Hepatocyte (in vitro differentiated cells): Measurements from ENCODE around the gene TLR9. TPM values are rescaled to one million over a fixed set of nuclear protein-coding genes. Genes with fewer than 3 reads are reported as not detected.

Experiments
- DNase-seq: peaks from one replicate; pipeline ENCODE4 v3.0.0-alpha.2; 2016; ENCODE audit warnings: low spot score
- H2AFZ ChIP-seq: fragments of 200-600 bp; sonication (generic); 2 replicates; pipeline ENCODE4 v1.6.0; 2016; ENCODE audit warnings: antibody characterized with exemption, mild to moderate bottlenecking
- H3K27ac ChIP-seq: fragments of 200-600 bp; sonication (generic); 2 replicates; pipeline ENCODE4 v1.5.1; 2016; ENCODE audit warnings: mild to moderate bottlenecking
- H3K27me3 ChIP-seq: fragments of 200-600 bp; sonication (generic); 2 replicates; pipeline ENCODE4 v1.6.1; 2016
- H3K36me3 ChIP-seq: fragments of 200-600 bp; sonication (generic); replicated peaks from 2 replicates; pipeline ENCODE4 v1.5.1; 2016; ENCODE audit warnings: low read depth; ENCODE audit not compliant: insufficient read depth
- H3K4me1 ChIP-seq: fragments of 200-600 bp; sonication (generic); 2 replicates; pipeline ENCODE4 v1.5.1; 2016; ENCODE audit warnings: mild to moderate bottlenecking, moderate library complexity; ENCODE audit not compliant: insufficient read depth
- H3K4me2 ChIP-seq: fragments of 200-600 bp; sonication (generic); 2 replicates; pipeline ENCODE4 v1.6.0; 2016
- H3K4me3 ChIP-seq: fragments of 200-600 bp; sonication (generic); 2 replicates; pipeline ENCODE4 v1.5.1; 2016; ENCODE audit warnings: mild to moderate bottlenecking
- H3K79me2 ChIP-seq: fragments of 200-600 bp; sonication (generic); 2 replicates; pipeline ENCODE4 v1.6.0; 2017; ENCODE audit warnings: mild to moderate bottlenecking
- H3K9me2 ChIP-seq: fragments of 200-600 bp; sonication (generic); replicated peaks from 2 replicates; pipeline ENCODE4 v1.6.0; 2017; ENCODE audit warnings: mild to moderate bottlenecking; ENCODE audit not compliant: insufficient read depth
- H3K9me3 ChIP-seq: fragments of 200-600 bp; sonication (generic); 2 replicates; pipeline ENCODE4 v1.5.1; 2016; ENCODE audit warnings: low read depth, mild to moderate bottlenecking
- H4K20me1 ChIP-seq: fragments of 200-600 bp; sonication (generic); 2 replicates; pipeline ENCODE4 v1.6.0; 2016; ENCODE audit warnings: mild to moderate bottlenecking; ENCODE audit not compliant: insufficient read depth, poor library complexity, severe bottlenecking
- EZH2 ChIP-seq: fragments of 200-600 bp; sonication (generic); IDR thresholded peaks from 2 replicates; pipeline ENCODE4 v1.6.1; 2016; ENCODE audit warnings: antibody characterized with exemption, mild to moderate bottlenecking, borderline replicate concordance
- EZH2phosphoT487 ChIP-seq: fragments of 200-600 bp; sonication (generic); IDR thresholded peaks from one replicate; pipeline ENCODE4 v1.6.1; 2018; ENCODE audit warnings: antibody characterized with exemption, mild to moderate bottlenecking, low read depth, moderate library complexity; ENCODE audit not compliant: unreplicated experiment, severe bottlenecking
- WGBS: methylation state at CpG from one replicate; pipeline ENCODE4 v1.1.6; 2016; ENCODE audit warnings: low lambda C conversion rate; ENCODE audit errors: missing lambda C conversion rate; 5-methylcytosine and 5-hydroxymethylcytosine counted together
- polyA plus RNA-seq: library from polyadenylated mRNA; unstranded; fragments of >200 nt; fragmentation: Nextera tagmentation; extraction: Ambion mirVana; gene quantifications from 2 replicates; pipeline ENCODE4 v1.2.1, GENCODE V29; 2016
- total RNA-seq: library from RNA; depleted of rRNA; stranded (reverse); fragments of >200 nt; gene quantifications from 2 replicates; pipeline ENCODE4 v1.2.3, GENCODE V29; 2014
- TF ChIP-seq, protein P1 (sequence below): fragments of 200-600 bp; sonication (generic); IDR thresholded peaks from 2 replicates; pipeline ENCODE4 v1.5.1; 2016; ENCODE audit warnings: antibody characterized with exemption, mild to moderate bottlenecking; ENCODE audit not compliant: poor library complexity

Gene TLR9
- total and polyA plus RNA-seq, 2 experiments from 2014 or later, result not detected

DNA sequence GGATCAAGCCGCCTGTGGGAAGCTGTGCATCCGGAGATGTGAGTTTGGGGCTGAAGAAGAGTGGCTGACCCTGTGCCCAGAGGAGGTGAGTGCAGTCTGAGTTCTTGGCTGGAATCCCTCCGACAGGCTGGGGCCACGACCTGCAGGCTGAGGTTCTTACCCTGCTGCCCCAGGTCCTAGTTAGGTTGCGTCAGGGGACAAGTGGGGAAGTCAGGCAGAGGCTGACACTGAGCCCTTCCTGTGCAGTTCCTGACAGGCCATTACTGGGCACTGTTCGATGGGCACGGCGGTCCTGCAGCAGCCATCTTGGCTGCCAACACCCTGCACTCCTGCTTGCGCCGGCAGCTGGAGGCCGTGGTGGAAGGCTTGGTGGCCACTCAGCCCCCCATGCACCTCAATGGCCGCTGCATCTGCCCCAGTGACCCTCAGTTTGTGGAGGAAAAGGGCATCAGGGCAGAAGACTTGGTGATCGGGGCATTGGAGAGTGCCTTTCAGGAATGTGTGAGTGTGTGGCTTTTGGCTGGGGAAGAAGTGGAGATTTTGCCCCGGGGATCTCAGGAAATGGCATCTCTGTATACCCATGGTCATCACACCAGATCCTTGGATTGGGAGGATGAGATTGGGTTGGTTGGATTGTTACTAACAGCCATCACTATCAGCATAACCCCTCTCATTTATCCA, 21.4 kb upstream of the TLR9 start:
- Histone ChIP-seq H4K20me1 (no peaks in the 10 kb centered on the region), H2AFZ (no peak overlapping the region)
- TF ChIP-seq EZH2 (no peak), EZH2phosphoT487 (no peak)
- TF ChIP-seq, protein P1, sequence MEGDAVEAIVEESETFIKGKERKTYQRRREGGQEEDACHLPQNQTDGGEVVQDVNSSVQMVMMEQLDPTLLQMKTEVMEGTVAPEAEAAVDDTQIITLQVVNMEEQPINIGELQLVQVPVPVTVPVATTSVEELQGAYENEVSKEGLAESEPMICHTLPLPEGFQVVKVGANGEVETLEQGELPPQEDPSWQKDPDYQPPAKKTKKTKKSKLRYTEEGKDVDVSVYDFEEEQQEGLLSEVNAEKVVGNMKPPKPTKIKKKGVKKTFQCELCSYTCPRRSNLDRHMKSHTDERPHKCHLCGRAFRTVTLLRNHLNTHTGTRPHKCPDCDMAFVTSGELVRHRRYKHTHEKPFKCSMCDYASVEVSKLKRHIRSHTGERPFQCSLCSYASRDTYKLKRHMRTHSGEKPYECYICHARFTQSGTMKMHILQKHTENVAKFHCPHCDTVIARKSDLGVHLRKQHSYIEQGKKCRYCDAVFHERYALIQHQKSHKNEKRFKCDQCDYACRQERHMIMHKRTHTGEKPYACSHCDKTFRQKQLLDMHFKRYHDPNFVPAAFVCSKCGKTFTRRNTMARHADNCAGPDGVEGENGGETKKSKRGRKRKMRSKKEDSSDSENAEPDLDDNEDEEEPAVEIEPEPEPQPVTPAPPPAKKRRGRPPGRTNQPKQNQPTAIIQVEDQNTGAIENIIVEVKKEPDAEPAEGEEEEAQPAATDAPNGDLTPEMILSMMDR, result no peak

DNA sequence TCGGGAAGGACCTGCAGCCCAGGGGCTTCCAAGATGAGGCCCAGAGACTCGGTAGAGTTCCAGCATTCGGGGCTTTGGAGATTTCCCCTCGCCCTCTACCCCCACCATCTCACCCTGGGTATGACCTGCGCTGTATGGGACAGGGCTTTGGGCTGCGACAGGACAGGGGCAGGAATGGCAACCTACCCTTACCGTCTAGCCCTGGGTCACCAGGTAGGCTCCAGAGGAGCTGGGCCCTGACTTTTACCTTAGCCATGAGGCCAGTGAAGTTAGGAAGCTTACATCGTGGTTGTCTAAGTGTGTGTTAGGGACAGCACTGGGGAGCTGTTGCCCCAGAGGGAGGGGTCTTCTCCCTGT, 20.8 kb upstream of the TLR9 start:
- peak overlapping the region; percentile 24 for H3K27ac ChIP-seq
- H3K79me2 ChIP-seq, result no peaks in the 10 kb centered on the region
- TF ChIP-seq, protein P1, result no peak
- TF ChIP-seq EZH2phosphoT487 (no peak), EZH2 (no peak)
- H3K9me3 ChIP-seq, result no peaks in the 10 kb centered on the region
- 35% methylated on average over 8 of the region's 8 CpGs for WGBS
- H2AFZ ChIP-seq, result peak overlapping the region; percentile 53
- no peak for DNase-seq
- H3K27me3 ChIP-seq, result no peaks in the 10 kb centered on the region
- peaks cover 17% of the 10 kb centered on the region for H3K4me1 ChIP-seq
- H3K9me2 ChIP-seq, result no peaks in the 10 kb centered on the region
- peak overlapping the region; percentile 94 for H3K4me2 ChIP-seq
- H3K4me3 ChIP-seq, result peak overlapping the region; percentile 24
- no peaks in the 10 kb centered on the region for H4K20me1 ChIP-seq
- H3K36me3 ChIP-seq, result no peaks in the 10 kb centered on the region

More for the DNA sequence above, 21.4 kb upstream of the TLR9 start:
- no peak overlapping the region for H3K27ac ChIP-seq
- H3K4me1 ChIP-seq, result peaks cover 17% of the 10 kb centered on the region
- no peak for DNase-seq
- H3K4me3 ChIP-seq, result no peak overlapping the region
- H3K9me3 ChIP-seq, result no peaks in the 10 kb centered on the region
- no peaks in the 10 kb centered on the region for H3K27me3 ChIP-seq
- no peaks in the 10 kb centered on the region for H3K9me2 ChIP-seq
- H3K36me3 ChIP-seq, result no peaks in the 10 kb centered on the region
- H3K4me2 ChIP-seq, result peak overlapping the region; percentile 94
- no peaks in the 10 kb centered on the region for H3K79me2 ChIP-seq
- WGBS, result 87% methylated on average over 14 of the region's 14 CpGs

- Histone ChIP-seq H3K4me1 (peaks cover 17% of the 10 kb centered on the region), H3K27ac (peak within 1 kb of the TSS; percentile 46), H4K20me1 (no peaks in the 10 kb centered on the region), H3K27me3 (no peaks in the 10 kb centered on the region), H3K9me2 (no peaks in the 10 kb centered on the region), H3K79me2 (no peaks in the 10 kb centered on the region), H3K4me3 (peak within 1 kb of the TSS; percentile 24), H2AFZ (peak within 1 kb of the TSS; percentile 86), H3K9me3 (no peaks in the 10 kb centered on the region), H3K4me2 (peak within 1 kb of the TSS; percentile 94), H3K36me3 (no peaks in the 10 kb centered on the region)
- WGBS, result 8% methylated on average over 54 of the region's 98 CpGs
- no peak for TF ChIP-seq EZH2phosphoT487
- TF ChIP-seq, protein P1, result no peak
- no peak for TF ChIP-seq EZH2
- DNase-seq, result peak; percentile 71
Observed at GRCh38 chr3:52245322-52246263, 20.1 kb upstream of the TLR9 start, which contains the start of gene PPM1M. Gene PPM1M (plus strand): TSS chr3:52245759. CDS start chr3:52245825, 66 bp downstream.
